ENCODE results near the gene ABCA7. TPM values are rescaled to one million over a fixed set of nuclear protein-coding genes. Genes with fewer than 3 reads are reported as not detected.

The ABCA7 gene
- total and polyA plus RNA-seq, 2 of the 8 experiments (the other 6 are each of a cell fraction or from before 2014, with no cell fraction given), result 10.4 to 25.6 TPM

DNA sequence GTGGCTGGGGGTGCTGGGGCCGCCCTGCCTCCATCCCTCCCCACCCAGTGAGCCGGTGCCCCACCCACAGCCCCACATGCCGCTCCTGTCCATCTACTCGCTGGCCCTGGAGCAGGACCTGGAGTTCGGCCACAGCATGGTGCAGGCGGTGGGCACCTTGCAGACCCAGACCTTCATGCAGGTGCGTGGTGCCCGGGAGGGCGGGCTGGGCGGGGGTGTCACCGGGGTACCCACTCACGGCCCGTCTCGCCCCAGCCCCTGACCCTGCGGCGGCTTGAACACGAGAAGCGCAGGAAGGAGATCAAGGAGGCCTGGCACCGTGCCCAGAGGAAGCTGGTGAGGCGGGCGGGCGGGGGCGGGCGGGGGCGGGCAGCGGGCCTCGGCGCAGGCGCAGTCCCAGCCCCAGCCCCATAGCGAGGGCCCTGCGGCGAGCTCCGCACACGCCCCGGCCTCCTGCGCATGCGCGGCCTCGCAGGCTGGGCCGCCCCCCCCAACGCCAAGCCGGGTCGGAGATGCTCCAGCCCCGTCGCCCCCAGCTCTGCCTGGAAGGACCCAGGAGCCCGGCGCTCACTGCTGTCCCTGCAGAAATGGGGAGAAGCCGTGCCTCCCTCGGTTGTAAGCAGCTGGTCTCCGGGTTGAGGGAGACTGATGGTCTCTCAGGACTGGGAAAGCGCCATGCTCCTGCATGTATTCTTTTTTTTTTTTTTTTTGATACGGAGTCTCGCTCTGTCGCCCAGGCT lies 34.8 kb downstream of the ABCA7 start:
- H3K18ac ChIP-seq (ENCODE audit: extremely low read depth, low read length), result no peak overlapping the region
- no peak overlapping the region for H2BK120ac ChIP-seq (replicated peaks; ENCODE audit: low read depth, low read length)

More for the DNA sequence above, 34.8 kb downstream of the ABCA7 start:
- Histone ChIP-seq H3K4ac (replicated peaks; ENCODE audit: insufficient read length, low read depth, low read length) (no peak overlapping the region), H3K9me3 (ENCODE audit: insufficient read depth in 2 of 2, low read depth in 1 of 2, low read length in 1 of 2) (no peaks in the 10 kb centered on the region), H2AK5ac (ENCODE audit: low read depth, low read length) (no peak overlapping the region), H2BK20ac (ENCODE audit: low read length) (no peak overlapping the region), H3K4me2 (ENCODE audit: insufficient read depth in 1 of 2, low read depth in 2 of 2, low read length in 2 of 2) (no peak overlapping the region), H4K5ac (ENCODE audit: insufficient read length, low read depth, low read length) (no peak overlapping the region), H3K4me3 (ENCODE audit: extremely low read depth in 1 of 4, insufficient read depth in 2 of 4, low read depth in 3 of 4, low read length in 4 of 4) (no peak overlapping the region), H4K8ac (ENCODE audit: extremely low read depth, insufficient read depth, low read length) (no peak overlapping the region), H3K27me3 (replicated peaks in 1 of 4; ENCODE audit: control insufficient read depth in 3 of 4, extremely low read depth in 1 of 4, insufficient read depth in 3 of 4, low read length in 3 of 4) (peaks cover 0 to 4% (median 2%) of the 10 kb centered on the region in 4 experiments; a peak in 2 of 7 replicates), H4K91ac (replicated peaks; ENCODE audit: insufficient read length, low read length) (no peak overlapping the region), H2BK12ac (ENCODE audit: low read depth, low read length) (no peak overlapping the region), H3K23ac (ENCODE audit: insufficient read length) (no peak overlapping the region), H3K79me2 (ENCODE audit: control insufficient read depth in 1 of 2, insufficient read depth in 2 of 2, low read length in 2 of 2) (no peaks in the 10 kb centered on the region), H3K14ac (ENCODE audit: insufficient read length) (no peak overlapping the region), H3K79me1 (ENCODE audit: low read depth, low read length) (peaks cover 5% of the 10 kb centered on the region), H3K9ac (replicated peaks in 1 of 4; ENCODE audit: extremely low read depth in 1 of 4, low read depth in 3 of 4, low read length in 3 of 4) (no peak overlapping the region), H3K56ac (replicated peaks; ENCODE audit: insufficient read length, low read depth, low read length) (no peak overlapping the region), H2BK5ac (ENCODE audit: low read depth, low read length) (no peak overlapping the region), H2AFZ (ENCODE audit: low read length) (no peak overlapping the region), H3K27ac (ENCODE audit: low read depth, low read length) (no peak overlapping the region), H3K4me1 (replicated peaks in 1 of 4; ENCODE audit: control insufficient read depth in 3 of 4, insufficient read depth in 4 of 4, low read length in 3 of 4) (peaks cover 0 to 4% (median 1%) of the 10 kb centered on the region in 4 experiments; a peak in 2 of 7 replicates), H2BK15ac (ENCODE audit: low read length) (no peak overlapping the region), H4K20me1 (replicated peaks in 1 of 2; ENCODE audit: control insufficient read depth in 1 of 2, insufficient read depth in 2 of 2, low read length in 2 of 2) (peaks cover 1 to 11% of the 10 kb centered on the region in 2 experiments), H3K23me2 (ENCODE audit: low read depth, low read length) (peaks cover 3% of the 10 kb centered on the region; the same call in 1 of the 2 replicates), H3K36me3 (ENCODE audit: control insufficient read depth in 2 of 4, insufficient read depth in 4 of 4, low read length in 3 of 4) (peaks cover 0 to 27% (median 4%) of the 10 kb centered on the region in 4 experiments; a peak in 3 of 8 replicates)
- DNase-seq (ENCODE audit: low read depth in 1 of 2, low spot score in 2 of 2), result no peak
- ChIA-PET POLR2A (ENCODE audit: partially characterized antibody) (interaction anchor here (0.6 to 7.1 kb wide), 5 partner anchors 6 to 510 kb away, joined by 3 to 52 read pairs (median 3); no protein-coding TSS in a partner anchor), CTCF (ENCODE audit: partially characterized antibody) (interaction anchor here (1.9 to 8.9 kb wide), 2 partner anchors 9 to 14 kb away, joined by 6 to 54 read pairs; partner anchors contain the start of gene ARHGAP45)
- FAIRE-seq, result no peak
- WGBS, 2 experiments (ENCODE audit: extremely low coverage in 1 of 2, insufficient coverage in 1 of 2, insufficient read length in 1 of 2, insufficient replicate concordance in 2 of 2, low coverage in 1 of 2, low lambda C conversion rate in 2 of 2, missing lambda C conversion rate in 1 of 2), result 90% methylated on average over 18 of the region's 54 CpGs; no CpG with 5 or more reads in 1 of the 2 experiments
- no peak for TF ChIP-seq ASH2L (IDR thresholded peaks at IDR 0.05; ENCODE audit: low read length)
- no peak for TF ChIP-seq MAX (IDR thresholded peaks at IDR 0.05)
- TF ChIP-seq CTBP2 (IDR thresholded peaks at IDR 0.05; ENCODE audit: borderline replicate concordance, insufficient read depth, insufficient read length, low read length), result no peak
- no peak for TF ChIP-seq BCL11A (IDR thresholded peaks at IDR 0.05; ENCODE audit: low read depth in 2 of 2, low read length in 2 of 2)
- TF ChIP-seq ZNF274 (IDR thresholded peaks at IDR 0.05; ENCODE audit: borderline replicate concordance, extremely low read depth, low read length), result no peak
- no peak for TF ChIP-seq JUND (IDR thresholded peaks at IDR 0.05; ENCODE audit: low read length)
- TF ChIP-seq RFX5 (IDR thresholded peaks at IDR 0.05; ENCODE audit: borderline replicate concordance, low read depth, low read length), result no peak
- TF ChIP-seq SP2 (IDR thresholded peaks at IDR 0.05; ENCODE audit: low read length), result no peak
